ENCODE data around the gene MAPRE2. TPM values are rescaled to one million over a fixed set of nuclear protein-coding genes. Genes with fewer than 3 reads are reported as not detected.
"Not testable (repeated sequence)": the region's sequence is repeated elsewhere in the genome, so short reads cannot be mapped to it uniquely, and the experiment has no call there.

The MAPRE2 gene
- total RNA-seq, 2 donors from 2014 or later, result 31.8 to 54.2 TPM

GRCh38 chr18:35106845-35107148 is 65.6 kb downstream of the MAPRE2 start:
- no peak for ATAC-seq (ENCODE audit: insufficient number of reproducible peaks, low FRiP score, low read depth)
- no peak for TF ChIP-seq CTCF (IDR thresholded peaks at IDR 0.05)
- peaks cover 0 to 23% of the 10 kb centered on the region in 2 donors for H3K4me1 ChIP-seq (ENCODE audit: control insufficient read depth in 1 of 2, low read depth in 2 of 2)
- DNase-seq (ENCODE audit: low spot score), result no peak
- H3K9me3 ChIP-seq, result no peaks in the 10 kb centered on the region
- no peak overlapping the region for H3K27ac ChIP-seq
- H3K36me3 ChIP-seq, result no peaks in the 10 kb centered on the region
- H3K27me3 ChIP-seq (replicated peaks; ENCODE audit: insufficient read depth), result no peaks in the 10 kb centered on the region
- H3K4me3 ChIP-seq, result no peak overlapping the region

GRCh38 chr18:35107216-35107615 is 66.0 kb downstream of the MAPRE2 start:
- Histone ChIP-seq H3K4me3 (no peak overlapping the region), H3K9me3 (no peaks in the 10 kb centered on the region), H3K27me3 (replicated peaks; ENCODE audit: insufficient read depth) (no peaks in the 10 kb centered on the region), H3K27ac (no peak overlapping the region), H3K36me3 (no peaks in the 10 kb centered on the region), H3K4me1 (ENCODE audit: control insufficient read depth in 1 of 2, low read depth in 2 of 2) (peaks cover 0 to 19% of the 10 kb centered on the region in 2 donors)
- TF ChIP-seq CTCF (IDR thresholded peaks at IDR 0.05), result no peak
- no peak for DNase-seq (ENCODE audit: low spot score)
- no peak for ATAC-seq (ENCODE audit: insufficient number of reproducible peaks, low FRiP score, low read depth)

- not testable (repeated sequence) for H3K9me3 ChIP-seq; H3K4me3 ChIP-seq; H3K27ac ChIP-seq; H3K36me3 ChIP-seq; DNase-seq (ENCODE audit: low spot score); H3K27me3 ChIP-seq (replicated peaks; ENCODE audit: insufficient read depth); ATAC-seq (ENCODE audit: insufficient number of reproducible peaks, low FRiP score, low read depth)
- H3K4me1 ChIP-seq (ENCODE audit: control insufficient read depth in 1 of 2, low read depth in 2 of 2), result peaks cover 0 to 12% of the 10 kb centered on the region in 2 donors
Observed at GRCh38 chr18:35108088-35108487, 66.9 kb downstream of the MAPRE2 start.

- ATAC-seq (ENCODE audit: insufficient number of reproducible peaks, low FRiP score, low read depth) (no peak), DNase-seq (ENCODE audit: low spot score) (no peak)
- Histone ChIP-seq H3K4me1 (ENCODE audit: control insufficient read depth in 1 of 2, low read depth in 2 of 2) (peaks cover 0 to 2% of the 10 kb centered on the region in 2 donors), H3K9me3 (no peaks in the 10 kb centered on the region), H3K27ac (no peak overlapping the region), H3K4me3 (no peak overlapping the region), H3K36me3 (no peaks in the 10 kb centered on the region), H3K27me3 (replicated peaks; ENCODE audit: insufficient read depth) (no peaks in the 10 kb centered on the region)
- TF ChIP-seq CTCF (IDR thresholded peaks at IDR 0.05), result no peak
Observed at GRCh38 chr18:35110059-35110458, 68.8 kb downstream of the MAPRE2 start.

GRCh38 chr18:35110554-35111485 is 69.6 kb downstream of the MAPRE2 start:
- H3K27ac ChIP-seq, result peak overlapping the region in 1 of 2 donors; percentile 5

More at GRCh38 chr18:35110554-35111485, 69.6 kb downstream of the MAPRE2 start:
- DNase-seq (ENCODE audit: low spot score) (no peak), ATAC-seq (ENCODE audit: insufficient number of reproducible peaks, low FRiP score, low read depth) (no peak)
- Histone ChIP-seq H3K4me1 (ENCODE audit: control insufficient read depth in 1 of 2, low read depth in 2 of 2) (peaks cover 0 to 2% of the 10 kb centered on the region in 2 donors), H3K36me3 (no peaks in the 10 kb centered on the region), H3K4me3 (no peak overlapping the region), H3K9me3 (no peaks in the 10 kb centered on the region), H3K27me3 (replicated peaks; ENCODE audit: insufficient read depth) (no peaks in the 10 kb centered on the region)
- TF ChIP-seq CTCF (IDR thresholded peaks at IDR 0.05), result no peak

Data from thoracic aorta (tissue), 2 donors.